Smooth muscle cell (in vitro differentiated cells): ENCODE measurements around the gene BIK. TPM values are rescaled to one million over a fixed set of nuclear protein-coding genes. Genes with fewer than 3 reads are reported as not detected.

Experiments
- DNase-seq: peaks from one replicate; lab custom pipeline; 2025; ENCODE audit not compliant: unreplicated experiment; lab: John Stamatoyannopoulos, UW
- H2AFZ ChIP-seq: fragments of 200-600 bp; sonication (generic); 2 replicates; pipeline ENCODE4 v1.6.0; 2016; ENCODE audit warnings: antibody characterized with exemption, low read depth, mild to moderate bottlenecking
- H3F3A ChIP-seq: fragments of 200-600 bp; sonication (generic); 2 replicates; pipeline ENCODE4 v1.6.0; 2017; ENCODE audit warnings: antibody characterized with exemption, low read depth
- H3K27ac ChIP-seq: fragments of 200-600 bp; sonication (generic); 2 replicates; pipeline ENCODE4 v1.5.1; 2016; ENCODE audit warnings: low read depth, mild to moderate bottlenecking
- H3K27me3 ChIP-seq: fragments of 200-600 bp; sonication (generic); 2 replicates; pipeline ENCODE4 v1.6.1; 2016; ENCODE audit warnings: low read depth, mild to moderate bottlenecking
- H3K36me3 ChIP-seq: fragments of 200-600 bp; sonication (generic); 2 replicates; pipeline ENCODE4 v1.5.1; 2016; ENCODE audit warnings: low read depth
- H3K4me1 ChIP-seq: fragments of 200-600 bp; sonication (generic); 2 replicates; pipeline ENCODE4 v1.5.1; 2016; ENCODE audit warnings: low read depth
- H3K4me2 ChIP-seq: fragments of 200-600 bp; sonication (generic); 2 replicates; pipeline ENCODE4 v1.6.0; 2016; ENCODE audit warnings: mild to moderate bottlenecking
- H3K4me3 ChIP-seq: fragments of 200-600 bp; sonication (generic); 2 replicates; pipeline ENCODE4 v1.5.1; 2016; ENCODE audit warnings: mild to moderate bottlenecking
- H3K79me2 ChIP-seq: fragments of 200-600 bp; sonication (generic); 2 replicates; pipeline ENCODE4 v1.6.0; 2016; ENCODE audit warnings: low read depth, mild to moderate bottlenecking
- H3K9ac ChIP-seq: fragments of 200-600 bp; sonication (generic); 2 replicates; pipeline ENCODE4 v1.6.0; 2016; ENCODE audit warnings: low read depth
- H3K9me3 ChIP-seq: fragments of 200-600 bp; sonication (generic); replicated peaks from 2 replicates; pipeline ENCODE4 v1.5.1; 2016; ENCODE audit warnings: low read depth
- H4K20me1 ChIP-seq: fragments of 200-600 bp; sonication (generic); 2 replicates; pipeline ENCODE4 v1.6.0; 2016; ENCODE audit warnings: low read depth
- WGBS: methylation state at CpG from one replicate; pipeline ENCODE4 v1.1.7; 2016; ENCODE audit warnings: low lambda C conversion rate; 5-methylcytosine and 5-hydroxymethylcytosine counted together
- polyA plus RNA-seq: library from polyadenylated mRNA; unstranded; fragments of >200 nt; fragmentation: Nextera tagmentation; extraction: Ambion mirVana; gene quantifications from 2 replicates; pipeline ENCODE4 v1.2.1, GENCODE V29; 2016
- total RNA-seq: library from RNA; depleted of rRNA; stranded (reverse); fragments of >200 nt; gene quantifications from 2 replicates; pipeline ENCODE4 v1.2.3, GENCODE V29; 2014
- TF ChIP-seq, protein P1 (sequence below): fragments of 200-600 bp; sonication (generic); IDR thresholded peaks from 2 replicates; pipeline ENCODE4 v1.5.1; 2017; ENCODE audit warnings: borderline replicate concordance, mild to moderate bottlenecking, antibody characterized with exemption; ENCODE audit not compliant: insufficient read depth, poor library complexity, severe bottlenecking

The BIK gene
- total and polyA plus RNA-seq, 2 experiments from 2014 or later = 1.9 to 3.9 TPM

GRCh38 chr22:43147821-43148220, 37.3 kb downstream of the BIK start:
- H2AFZ ChIP-seq = no peak overlapping the region
- H3K9me3 ChIP-seq = no peaks in the 10 kb centered on the region
- TF ChIP-seq, protein P1, sequence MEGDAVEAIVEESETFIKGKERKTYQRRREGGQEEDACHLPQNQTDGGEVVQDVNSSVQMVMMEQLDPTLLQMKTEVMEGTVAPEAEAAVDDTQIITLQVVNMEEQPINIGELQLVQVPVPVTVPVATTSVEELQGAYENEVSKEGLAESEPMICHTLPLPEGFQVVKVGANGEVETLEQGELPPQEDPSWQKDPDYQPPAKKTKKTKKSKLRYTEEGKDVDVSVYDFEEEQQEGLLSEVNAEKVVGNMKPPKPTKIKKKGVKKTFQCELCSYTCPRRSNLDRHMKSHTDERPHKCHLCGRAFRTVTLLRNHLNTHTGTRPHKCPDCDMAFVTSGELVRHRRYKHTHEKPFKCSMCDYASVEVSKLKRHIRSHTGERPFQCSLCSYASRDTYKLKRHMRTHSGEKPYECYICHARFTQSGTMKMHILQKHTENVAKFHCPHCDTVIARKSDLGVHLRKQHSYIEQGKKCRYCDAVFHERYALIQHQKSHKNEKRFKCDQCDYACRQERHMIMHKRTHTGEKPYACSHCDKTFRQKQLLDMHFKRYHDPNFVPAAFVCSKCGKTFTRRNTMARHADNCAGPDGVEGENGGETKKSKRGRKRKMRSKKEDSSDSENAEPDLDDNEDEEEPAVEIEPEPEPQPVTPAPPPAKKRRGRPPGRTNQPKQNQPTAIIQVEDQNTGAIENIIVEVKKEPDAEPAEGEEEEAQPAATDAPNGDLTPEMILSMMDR = no peak
- H3K4me3 ChIP-seq = no peak overlapping the region
- no peak overlapping the region for H3K27ac ChIP-seq
- WGBS = 92% methylated on average over 8 of the region's 8 CpGs
- H3K4me1 ChIP-seq = peaks cover 13% of the 10 kb centered on the region
- H3F3A ChIP-seq = no peaks in the 10 kb centered on the region
- peaks cover 8% of the 10 kb centered on the region for H3K79me2 ChIP-seq
- no peaks in the 10 kb centered on the region for H4K20me1 ChIP-seq
- H3K4me2 ChIP-seq = no peak overlapping the region
- DNase-seq = no peak
- no peak overlapping the region for H3K9ac ChIP-seq
- no peaks in the 10 kb centered on the region for H3K36me3 ChIP-seq
- no peaks in the 10 kb centered on the region for H3K27me3 ChIP-seq

DNA sequence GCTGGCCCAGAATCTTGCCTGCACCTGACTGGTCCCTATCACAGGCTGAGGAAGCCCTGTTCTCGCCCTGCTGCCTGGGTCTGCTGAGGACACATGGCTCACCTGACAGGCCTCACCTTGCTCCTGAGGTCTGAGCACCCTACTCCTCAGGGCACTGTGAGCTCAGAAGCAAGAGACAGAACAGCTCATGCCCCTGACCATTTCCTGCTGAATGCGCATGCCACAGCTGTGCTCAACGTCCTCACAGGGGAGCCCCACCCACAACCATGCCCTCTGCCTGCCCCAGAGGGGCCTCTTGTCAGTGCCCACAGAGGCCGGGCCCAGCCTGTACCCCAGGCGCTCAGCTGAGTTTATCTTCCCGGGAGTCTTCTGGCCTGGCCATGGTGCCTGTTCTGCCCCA, 38.0 kb downstream of the BIK start:
- H3K27ac ChIP-seq = no peak overlapping the region
- DNase-seq = no peak
- no peak overlapping the region for H3K4me3 ChIP-seq
- H3K4me1 ChIP-seq = peaks cover 13% of the 10 kb centered on the region
- no peaks in the 10 kb centered on the region for H3F3A ChIP-seq
- H3K9ac ChIP-seq = no peak overlapping the region
- H2AFZ ChIP-seq = no peak overlapping the region
- WGBS = 67% methylated on average over 6 of the region's 6 CpGs
- no peak overlapping the region for H3K4me2 ChIP-seq
- H3K27me3 ChIP-seq = no peaks in the 10 kb centered on the region
- no peaks in the 10 kb centered on the region for H4K20me1 ChIP-seq
- no peaks in the 10 kb centered on the region for H3K36me3 ChIP-seq
- no peaks in the 10 kb centered on the region for H3K9me3 ChIP-seq
- TF ChIP-seq, protein P1 = no peak
- H3K79me2 ChIP-seq = peaks cover 7% of the 10 kb centered on the region

DNA sequence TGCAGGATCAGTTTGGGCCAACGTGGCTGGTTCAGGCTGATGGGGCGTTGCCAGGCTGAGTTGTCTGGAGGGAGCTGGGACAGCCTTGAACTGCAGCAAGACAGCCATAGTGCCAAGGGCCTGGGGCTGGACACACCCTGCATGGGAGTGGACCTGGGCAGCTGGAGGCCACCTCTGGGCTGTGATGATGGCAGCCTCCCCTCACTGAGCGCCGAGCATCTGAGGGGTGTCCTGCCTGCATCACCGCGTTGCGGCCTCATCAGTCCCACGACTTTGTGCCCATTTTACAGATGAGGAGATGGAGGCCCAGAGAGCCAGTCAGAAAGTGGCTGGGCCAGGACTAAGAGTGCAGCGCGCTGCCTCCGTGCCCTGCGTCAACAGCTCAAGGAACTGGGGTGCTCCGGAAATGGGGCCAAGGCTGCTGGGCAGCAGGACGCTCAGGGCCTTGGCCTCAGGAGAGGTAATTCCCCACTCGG, 40.2 kb downstream of the BIK start:
- H3K4me1 ChIP-seq = peaks cover 13% of the 10 kb centered on the region
- WGBS = 90% methylated on average over 15 of the region's 15 CpGs
- peaks cover 21% of the 10 kb centered on the region for H4K20me1 ChIP-seq
- TF ChIP-seq, protein P1 = no peak
- peak overlapping the region; percentile 87 for H2AFZ ChIP-seq
- H3K9me3 ChIP-seq = no peaks in the 10 kb centered on the region
- peaks cover 20% of the 10 kb centered on the region for H3K79me2 ChIP-seq
- no peak for DNase-seq
- peak overlapping the region; percentile 99 for H3K4me2 ChIP-seq
- no peak overlapping the region for H3K9ac ChIP-seq
- peak overlapping the region; percentile 74 for H3K4me3 ChIP-seq
- H3K27me3 ChIP-seq = no peaks in the 10 kb centered on the region
- no peaks in the 10 kb centered on the region for H3K36me3 ChIP-seq
- H3K27ac ChIP-seq = no peak overlapping the region
- H3F3A ChIP-seq = no peaks in the 10 kb centered on the region
